H54 (cell line): ENCODE data around the gene ISL2.

Experiments used
- DNase-seq: peaks from one replicate; pipeline ENCODE4 v3.0.0; 2011; ENCODE audit warnings: low spot score, mixed read lengths; ENCODE audit not compliant: insufficient read length
- FAIRE-seq: peaks from 3 replicates; lab custom pipeline; 2011; peaks lifted over from hg19 to GRCh38; lab: Jason Lieb, UNC
- POLR2A ChIP-seq: IDR thresholded peaks from 2 replicates; pipeline ENCODE4 v1.6.1; 2011; ENCODE audit warnings: low read depth, mild to moderate bottlenecking, low read length

ISL2 gene

GRCh38 chr15:76313731-76314130 is 22.8 kb upstream of the ISL2 start:
- no peak for TF ChIP-seq POLR2A
- DNase-seq, result no peak
- no peak for FAIRE-seq

DNA sequence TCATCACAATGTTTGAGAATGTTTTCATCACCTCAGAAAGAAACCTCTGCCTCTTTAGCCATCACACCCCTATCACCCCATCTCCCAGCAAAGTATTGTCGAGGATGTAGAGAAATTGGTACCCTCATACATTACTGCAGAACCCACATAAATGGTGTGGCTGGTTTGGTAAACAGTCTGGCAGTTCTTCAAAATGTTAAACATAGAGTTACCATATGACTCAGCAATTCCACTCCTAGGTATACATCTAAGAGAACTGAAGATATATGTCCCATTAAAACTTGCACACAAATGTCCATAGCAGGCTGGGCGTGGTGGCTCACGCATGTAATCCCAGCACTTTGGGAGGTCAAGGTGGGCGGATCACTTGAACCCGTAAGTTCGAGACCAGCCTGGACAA is 16.6 kb upstream of the ISL2 start:
- FAIRE-seq (no peak), DNase-seq (no peak)

DNA sequence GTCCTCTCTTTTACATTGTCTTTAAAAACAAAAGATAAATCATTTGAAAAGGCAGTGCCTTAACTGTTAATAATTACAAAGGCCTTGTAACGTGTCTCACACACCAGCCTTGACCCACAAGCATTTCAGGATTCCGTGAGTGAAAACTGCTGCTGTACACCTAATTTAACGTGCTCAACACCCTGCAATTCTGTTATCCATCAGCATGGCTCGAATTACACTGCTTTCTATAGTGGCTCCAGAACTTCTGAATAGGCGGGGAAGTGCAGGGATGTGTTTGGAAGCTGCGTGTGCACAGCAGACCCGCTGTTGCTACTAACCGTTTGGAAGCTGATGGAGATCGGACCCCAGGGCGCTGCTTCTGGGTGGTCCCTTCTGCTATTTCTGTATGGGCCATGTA is 15.4 kb upstream of the ISL2 start:
- TF ChIP-seq POLR2A, result no peak
- FAIRE-seq (no peak), DNase-seq (no peak)

More for the DNA sequence above, 16.6 kb upstream of the ISL2 start:
- no peak for TF ChIP-seq POLR2A

- DNase-seq (no peak), FAIRE-seq (no peak)
- no peak for TF ChIP-seq POLR2A
Measured at GRCh38 chr15:76321602-76322001, 15.0 kb upstream of the ISL2 start.

DNA sequence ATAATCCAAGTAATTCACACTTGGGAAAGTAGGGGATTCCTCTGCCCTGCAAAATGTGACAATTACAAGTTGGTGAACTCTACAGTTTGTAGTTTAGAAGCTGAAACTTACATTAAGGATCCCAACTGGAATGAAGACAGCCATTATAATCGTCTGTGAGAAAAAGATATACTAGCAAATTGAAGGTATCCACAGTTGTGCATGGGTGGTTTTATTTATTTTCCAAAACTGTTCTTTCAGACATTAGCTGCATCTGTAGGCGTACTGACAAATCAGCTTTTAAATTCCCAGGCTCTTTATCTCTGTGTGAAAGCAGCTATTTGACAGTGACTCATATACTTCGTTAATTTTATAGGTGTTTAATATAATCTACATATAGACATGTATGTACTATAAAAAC is 12.5 kb upstream of the ISL2 start:
- no peak for TF ChIP-seq POLR2A
- FAIRE-seq (no peak), DNase-seq (no peak)

GRCh38 chr15:76325704-76326103 is 10.9 kb upstream of the ISL2 start:
- DNase-seq, result no peak
- FAIRE-seq, result no peak
- no peak for TF ChIP-seq POLR2A

GRCh38 chr15:76327191-76328105 is 9.1 kb upstream of the ISL2 start:
- DNase-seq, result peak; percentile 38
- FAIRE-seq, result no peak
- TF ChIP-seq POLR2A, result no peak

GRCh38 chr15:76328106-76328696 is 8.4 kb upstream of the ISL2 start:
- FAIRE-seq, result no peak
- DNase-seq, result no peak
- TF ChIP-seq POLR2A, result no peak

DNA sequence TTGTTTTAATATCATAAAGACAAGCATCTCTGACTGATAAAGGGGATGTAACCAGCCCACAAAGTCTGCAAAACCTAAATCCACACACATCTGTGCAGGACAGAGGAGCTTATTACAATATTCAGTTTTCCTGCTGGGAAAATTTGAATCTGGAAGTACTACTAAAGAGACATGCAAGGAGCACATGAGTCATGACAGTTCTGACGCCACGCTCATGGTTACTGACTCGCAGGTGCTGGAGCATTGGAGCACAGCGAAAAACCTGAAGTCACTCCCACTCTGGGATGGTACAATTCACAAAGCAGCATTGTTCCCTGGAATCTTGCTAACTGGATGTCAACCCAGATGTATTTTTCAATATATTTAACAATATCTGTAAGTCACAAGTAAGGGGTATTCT is 7.6 kb upstream of the ISL2 start:
- no peak for TF ChIP-seq POLR2A
- FAIRE-seq, result no peak
- DNase-seq, result no peak

- DNase-seq, result peak; percentile 55
Measured at GRCh38 chr15:76330080-76330680, 6.4 kb upstream of the ISL2 start.

DNA sequence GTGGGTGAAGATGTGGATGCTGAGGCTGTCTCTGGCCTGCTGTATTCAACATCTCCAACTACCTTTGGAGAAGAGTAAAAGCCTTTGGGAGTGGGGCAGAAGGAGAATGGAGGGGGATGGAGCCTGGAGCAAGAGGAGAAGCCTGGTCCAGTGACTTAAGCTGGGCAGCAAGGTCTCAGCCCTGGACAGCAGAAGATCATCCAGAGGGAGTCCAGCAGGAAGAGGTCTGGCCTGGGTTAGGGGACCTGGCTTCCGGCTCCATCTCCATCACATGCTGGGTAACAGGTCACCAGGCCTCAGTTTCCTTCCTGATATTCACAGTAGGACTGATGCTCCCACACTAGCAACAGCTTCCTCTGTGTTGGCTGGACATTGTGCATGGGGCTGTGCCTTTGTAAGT is 3.8 kb upstream of the ISL2 start:
- no peak for FAIRE-seq
- no peak for DNase-seq
- no peak for TF ChIP-seq POLR2A

More at GRCh38 chr15:76330080-76330680, 6.4 kb upstream of the ISL2 start:
- FAIRE-seq, result no peak
- TF ChIP-seq POLR2A, result no peak

DNA sequence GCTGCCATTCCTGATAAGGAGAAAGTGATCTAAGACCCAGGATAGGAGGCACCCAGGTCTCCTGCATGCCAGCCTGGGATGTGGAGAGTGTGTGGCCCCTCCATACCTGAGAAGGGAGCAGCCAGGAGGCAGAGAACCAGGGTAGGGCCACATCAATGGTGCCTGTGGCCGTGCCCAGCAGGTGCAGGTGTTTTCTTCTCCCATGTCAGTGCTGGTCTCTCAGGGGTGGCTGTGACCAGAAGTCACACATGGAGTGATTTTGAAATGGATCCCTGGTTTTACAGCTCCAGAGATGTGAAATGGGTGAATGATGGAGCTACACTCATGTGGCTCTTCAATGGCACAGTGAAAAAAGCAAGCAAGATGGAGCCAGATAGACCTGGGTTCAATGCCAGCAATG is 3.3 kb upstream of the ISL2 start:
- no peak for TF ChIP-seq POLR2A
- FAIRE-seq (no peak), DNase-seq (no peak)

- peak; percentile 38 for DNase-seq
- TF ChIP-seq POLR2A, result no peak
- FAIRE-seq, result no peak
Measured at GRCh38 chr15:76333720-76334437, 2.7 kb upstream of the ISL2 start.
